ENCODE measurements around the gene LRRN3.

LRRN3 gene

DNA sequence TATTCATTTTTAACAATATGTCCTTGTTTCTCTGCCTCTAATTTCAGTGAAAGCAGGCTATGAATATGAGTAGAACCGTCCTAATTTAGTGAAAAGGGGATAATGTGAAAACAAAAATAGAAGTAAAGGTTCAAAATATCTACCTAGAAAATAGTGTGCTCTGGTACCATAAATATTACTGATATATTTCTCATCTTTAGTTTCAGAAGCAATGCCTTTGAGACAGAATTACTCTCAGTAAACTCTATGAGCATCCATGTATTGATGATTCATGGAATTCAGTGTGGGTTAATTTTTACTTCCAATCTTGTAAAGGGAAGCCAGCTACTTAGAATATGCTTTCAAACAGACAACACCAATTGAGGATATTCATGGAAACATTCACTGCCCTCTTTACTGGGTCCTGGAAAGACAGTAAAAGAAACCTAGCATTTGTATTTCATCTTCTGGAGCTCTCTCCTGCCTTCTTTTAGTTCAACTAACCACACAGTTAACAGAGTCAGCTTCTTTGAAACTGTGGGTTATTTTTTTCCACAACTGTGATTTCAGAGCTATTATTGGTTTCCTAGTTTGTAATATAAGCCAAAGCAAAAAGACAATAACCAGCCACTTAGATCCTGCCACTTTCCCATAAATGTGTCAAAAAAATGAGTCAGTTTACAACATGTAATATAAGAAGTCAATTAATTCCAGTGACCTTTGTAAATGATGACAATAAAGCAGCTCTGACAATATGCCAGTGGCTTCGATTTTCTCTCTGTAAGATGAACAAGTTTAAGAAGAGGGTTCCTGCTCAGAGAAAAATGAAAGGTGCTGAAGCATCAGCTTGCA, 1.7 kb downstream of the LRRN3 start (continued):
- TF ChIP-seq ZNF239 (tag by site-specific recombination; IDR thresholded peaks at IDR 0.05) (no peak), ZSCAN23 (tag by site-specific recombination; IDR thresholded peaks at IDR 0.05) (no peak), WT1 (tag by site-specific recombination; IDR thresholded peaks at IDR 0.05) (no peak), ZNF18 (tag by site-specific recombination; IDR thresholded peaks at IDR 0.05) (0 out of 2 replicates have a peak, but pooled peaks have one; percentile 31), ZNF449 (tag by site-specific recombination; IDR thresholded peaks at IDR 0.05) (no peak; the same call in 1 of the 2 replicates), ZNF404 (tag by site-specific recombination; IDR thresholded peaks at IDR 0.05) (no peak), HOXC10 (CRISPR knock-in tag; IDR thresholded peaks at IDR 0.05) (no peak), GLIS1 (tag by site-specific recombination; IDR thresholded peaks at IDR 0.05) (no peak), ZNF555 (tag by site-specific recombination; conservative IDR thresholded peaks at IDR 0.05) (no peak), ZNF558 (tag by site-specific recombination; IDR thresholded peaks at IDR 0.05) (no peak), ZNF529 (tag by site-specific recombination; IDR thresholded peaks at IDR 0.05; ENCODE audit: insufficient replicate concordance) (no peak), ZNF639 (tag by site-specific recombination; IDR thresholded peaks at IDR 0.05) (peak; percentile 63), PBX3 (CRISPR knock-in tag; IDR thresholded peaks at IDR 0.05) (no peak), ZNF610 (tag by site-specific recombination; IDR thresholded peaks at IDR 0.05; ENCODE audit: borderline replicate concordance) (no peak), ZNF585B (tag by site-specific recombination; IDR thresholded peaks at IDR 0.05) (no peak), ZNF146 (tag by site-specific recombination; IDR thresholded peaks at IDR 0.05) (no peak), ZNF2 (tag by site-specific recombination; IDR thresholded peaks at IDR 0.05) (0 out of 2 replicates have a peak, but pooled peaks have one; percentile 44), YY2 (tag by site-specific recombination; IDR thresholded peaks at IDR 0.05) (no peak), ZNF560 (tag by site-specific recombination; IDR thresholded peaks at IDR 0.05; ENCODE audit: borderline replicate concordance) (no peak), SETDB1 (IDR thresholded peaks at IDR 0.05; ENCODE audit: insufficient read length, low read length) (no peak), BCL11A (tag by site-specific recombination; IDR thresholded peaks at IDR 0.05; ENCODE audit: low read depth) (peak; percentile 96), ZNF10 (tag by site-specific recombination; IDR thresholded peaks at IDR 0.05) (no peak), ZNF658 (tag by site-specific recombination; IDR thresholded peaks at IDR 0.05) (no peak), ZNF202 (tag by site-specific recombination; IDR thresholded peaks at IDR 0.05; ENCODE audit: borderline replicate concordance) (no peak), MEIS1 (CRISPR knock-in tag; IDR thresholded peaks at IDR 0.05; ENCODE audit: borderline replicate concordance) (no peak), ZNF292 (tag by site-specific recombination; IDR thresholded peaks at IDR 0.05; ENCODE audit: borderline replicate concordance, low read depth) (no peak), ZBTB48 (tag by site-specific recombination; IDR thresholded peaks at IDR 0.05) (no peak), SP3 (tag by site-specific recombination; IDR thresholded peaks at IDR 0.05) (no peak), ZNF768 (tag by site-specific recombination; IDR thresholded peaks at IDR 0.05) (no peak)
- TF ChIP-seq, protein P1, sequence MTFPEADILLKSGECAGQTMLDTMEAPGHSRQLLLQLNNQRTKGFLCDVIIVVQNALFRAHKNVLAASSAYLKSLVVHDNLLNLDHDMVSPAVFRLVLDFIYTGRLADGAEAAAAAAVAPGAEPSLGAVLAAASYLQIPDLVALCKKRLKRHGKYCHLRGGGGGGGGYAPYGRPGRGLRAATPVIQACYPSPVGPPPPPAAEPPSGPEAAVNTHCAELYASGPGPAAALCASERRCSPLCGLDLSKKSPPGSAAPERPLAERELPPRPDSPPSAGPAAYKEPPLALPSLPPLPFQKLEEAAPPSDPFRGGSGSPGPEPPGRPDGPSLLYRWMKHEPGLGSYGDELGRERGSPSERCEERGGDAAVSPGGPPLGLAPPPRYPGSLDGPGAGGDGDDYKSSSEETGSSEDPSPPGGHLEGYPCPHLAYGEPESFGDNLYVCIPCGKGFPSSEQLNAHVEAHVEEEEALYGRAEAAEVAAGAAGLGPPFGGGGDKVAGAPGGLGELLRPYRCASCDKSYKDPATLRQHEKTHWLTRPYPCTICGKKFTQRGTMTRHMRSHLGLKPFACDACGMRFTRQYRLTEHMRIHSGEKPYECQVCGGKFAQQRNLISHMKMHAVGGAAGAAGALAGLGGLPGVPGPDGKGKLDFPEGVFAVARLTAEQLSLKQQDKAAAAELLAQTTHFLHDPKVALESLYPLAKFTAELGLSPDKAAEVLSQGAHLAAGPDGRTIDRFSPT (tag by site-specific recombination; IDR thresholded peaks at IDR 0.05) = peak; percentile 85
- TF ChIP-seq, protein P2, sequence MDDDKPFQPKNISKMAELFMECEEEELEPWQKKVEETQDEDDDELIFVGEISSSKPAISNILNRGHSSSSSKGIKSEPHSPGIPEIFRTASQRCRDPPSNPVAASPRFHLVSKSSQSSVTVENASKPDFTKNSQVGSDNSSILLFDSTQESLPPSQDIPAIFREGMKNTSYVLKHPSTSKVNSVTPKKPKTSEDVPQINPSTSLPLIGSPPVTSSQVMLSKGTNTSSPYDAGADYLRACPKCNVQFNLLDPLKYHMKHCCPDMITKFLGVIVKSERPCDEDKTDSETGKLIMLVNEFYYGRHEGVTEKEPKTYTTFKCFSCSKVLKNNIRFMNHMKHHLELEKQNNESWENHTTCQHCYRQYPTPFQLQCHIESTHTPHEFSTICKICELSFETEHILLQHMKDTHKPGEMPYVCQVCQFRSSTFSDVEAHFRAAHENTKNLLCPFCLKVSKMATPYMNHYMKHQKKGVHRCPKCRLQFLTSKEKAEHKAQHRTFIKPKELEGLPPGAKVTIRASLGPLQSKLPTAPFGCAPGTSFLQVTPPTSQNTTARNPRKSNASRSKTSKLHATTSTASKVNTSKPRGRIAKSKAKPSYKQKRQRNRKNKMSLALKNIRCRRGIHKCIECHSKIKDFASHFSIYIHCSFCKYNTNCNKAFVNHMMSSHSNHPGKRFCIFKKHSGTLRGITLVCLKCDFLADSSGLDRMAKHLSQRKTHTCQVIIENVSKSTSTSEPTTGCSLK (tag by site-specific recombination; IDR thresholded peaks at IDR 0.05) = no peak
